Measurements from ENCODE around the gene CEACAM4. TPM values are rescaled to one million over a fixed set of nuclear protein-coding genes. Genes with fewer than 3 reads are reported as not detected.

Gene CEACAM4
- total RNA-seq, 2 experiments from 2014 or later = not detected

- no peak overlapping the region for H3K27ac Mint-ChIP-seq
- no peak overlapping the region for H3K4me3 Mint-ChIP-seq
- ChIA-PET CTCF (interaction anchor here (0.6 to 8.2 kb wide), 5 partner anchors 11 to 109 kb away, joined by 3 to 50 read pairs (median 3); no protein-coding TSS in a partner anchor), POLR2A (no interaction called here)
- H3K9me3 Mint-ChIP-seq = no peaks in the 10 kb centered on the region
- H3K36me3 Mint-ChIP-seq = no peaks in the 10 kb centered on the region
- no peak for DNase-seq
- peaks cover 33% of the 10 kb centered on the region for H3K27me3 Mint-ChIP-seq
- intact Hi-C loops (cut with micrococcal nuclease) = no loop called here
- peaks cover 6% of the 10 kb centered on the region for H3K4me1 Mint-ChIP-seq (ENCODE audit: low read depth)
Observed at GRCh38 chr19:41637484-41637883, 10.6 kb upstream of the CEACAM4 start.

- CTCF ChIA-PET = interaction anchor here (0.8 kb wide), 1 partner anchor 18 kb away, joined by 3 read pairs; no protein-coding TSS in a partner anchor
- intact Hi-C loops (cut with micrococcal nuclease) = no loop called here
- Mint-ChIP-seq H3K27ac (no peak overlapping the region), H3K4me1 (ENCODE audit: low read depth) (no peaks in the 10 kb centered on the region), H3K27me3 (peaks cover 33% of the 10 kb centered on the region), H3K9me3 (peaks cover 13% of the 10 kb centered on the region), H3K36me3 (no peaks in the 10 kb centered on the region), H3K4me3 (no peak overlapping the region)
- POLR2A ChIA-PET = no interaction called here
- DNase-seq = no peak
Observed at GRCh38 chr19:41627966-41628675, 1.2 kb upstream of the CEACAM4 start.

DNA sequence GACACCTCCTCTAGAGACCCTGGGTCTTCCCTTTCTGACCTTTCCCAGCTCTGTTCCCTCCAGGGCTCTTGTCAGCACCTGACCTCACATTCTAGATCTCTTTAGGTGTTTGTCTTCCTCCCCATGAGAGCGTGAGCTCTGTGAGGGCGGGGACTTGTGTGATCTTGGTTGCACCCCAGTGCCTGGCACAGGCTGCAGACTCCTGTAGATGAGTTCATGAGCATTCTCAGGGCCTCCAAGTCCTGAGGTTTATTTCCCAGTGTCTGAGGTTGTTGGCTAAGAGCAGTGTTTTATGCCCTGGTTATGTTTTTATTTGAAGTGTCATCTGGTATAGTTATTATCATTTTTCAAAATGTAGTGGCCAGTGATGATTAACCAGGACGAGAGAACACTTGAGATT, 596 bp downstream of the CEACAM4 start:
- Mint-ChIP-seq H3K27ac (no peak overlapping the region), H3K4me3 (no peak overlapping the region), H3K9me3 (peaks cover 10% of the 10 kb centered on the region), H3K4me1 (ENCODE audit: low read depth) (no peaks in the 10 kb centered on the region), H3K36me3 (no peaks in the 10 kb centered on the region), H3K27me3 (peaks cover 32% of the 10 kb centered on the region)
- POLR2A ChIA-PET = no interaction called here
- intact Hi-C loops (cut with micrococcal nuclease) = no loop called here
- CTCF ChIA-PET = no interaction called here
- DNase-seq = no peak

- H3K4me3 Mint-ChIP-seq = no peak overlapping the region
- intact Hi-C loops (cut with micrococcal nuclease) = no loop called here
- H3K4me1 Mint-ChIP-seq (ENCODE audit: low read depth) = no peaks in the 10 kb centered on the region
- no peak for DNase-seq
- CTCF ChIA-PET = interaction anchor here (0.8 kb wide), 1 partner anchor 22 kb away, joined by 3 read pairs; no protein-coding TSS in a partner anchor
- POLR2A ChIA-PET = no interaction called here
- H3K27me3 Mint-ChIP-seq = peaks cover 30% of the 10 kb centered on the region
- no peaks in the 10 kb centered on the region for H3K36me3 Mint-ChIP-seq
- H3K9me3 Mint-ChIP-seq = no peaks in the 10 kb centered on the region
- H3K27ac Mint-ChIP-seq = no peak overlapping the region
Observed at GRCh38 chr19:41624937-41625336, 1.9 kb downstream of the CEACAM4 start.

GRCh38 chr19:41624515-41624914, 2.4 kb downstream of the CEACAM4 start:
- no peak overlapping the region for H3K4me3 Mint-ChIP-seq
- no peaks in the 10 kb centered on the region for H3K4me1 Mint-ChIP-seq (ENCODE audit: low read depth)
- intact Hi-C loops (cut with micrococcal nuclease) = no loop called here
- H3K27ac Mint-ChIP-seq = no peak overlapping the region
- H3K36me3 Mint-ChIP-seq = no peaks in the 10 kb centered on the region
- ChIA-PET CTCF (interaction anchor here (0.8 kb wide), 1 partner anchor 22 kb away, joined by 3 read pairs; no protein-coding TSS in a partner anchor), POLR2A (no interaction called here)
- no peaks in the 10 kb centered on the region for H3K9me3 Mint-ChIP-seq
- DNase-seq = no peak
- peaks cover 30% of the 10 kb centered on the region for H3K27me3 Mint-ChIP-seq

GRCh38 chr19:41623360-41623759, 3.5 kb downstream of the CEACAM4 start:
- Mint-ChIP-seq H3K27ac (no peak overlapping the region), H3K4me1 (ENCODE audit: low read depth) (no peaks in the 10 kb centered on the region), H3K27me3 (peaks cover 25% of the 10 kb centered on the region), H3K36me3 (no peaks in the 10 kb centered on the region), H3K4me3 (no peak overlapping the region), H3K9me3 (no peaks in the 10 kb centered on the region)
- ChIA-PET POLR2A (no interaction called here), CTCF (no interaction called here)
- intact Hi-C loops (cut with micrococcal nuclease) = no loop called here
- no peak for DNase-seq

- CTCF ChIA-PET = interaction anchor here (0.6 to 1.2 kb wide), 3 partner anchors 20 to 646 kb away, joined by 3 to 5 read pairs (median 4); no protein-coding TSS in a partner anchor
- Mint-ChIP-seq H3K27me3 (peaks cover 22% of the 10 kb centered on the region), H3K4me1 (ENCODE audit: low read depth) (no peaks in the 10 kb centered on the region), H3K36me3 (no peaks in the 10 kb centered on the region), H3K4me3 (no peak overlapping the region), H3K9me3 (no peaks in the 10 kb centered on the region), H3K27ac (no peak overlapping the region)
- intact Hi-C loops (cut with micrococcal nuclease) = no loop called here
- POLR2A ChIA-PET = no interaction called here
- no peak for DNase-seq
Observed at GRCh38 chr19:41621654-41622053, 5.2 kb downstream of the CEACAM4 start.

- DNase-seq = no peak
- H3K4me3 Mint-ChIP-seq = no peak overlapping the region
- no peak overlapping the region for H3K27ac Mint-ChIP-seq
- ChIA-PET POLR2A (no interaction called here), CTCF (interaction anchor here (1.1 to 1.5 kb wide), 2 partner anchors 23 to 26 kb away, joined by 4 to 6 read pairs; no protein-coding TSS in a partner anchor)
- no peaks in the 10 kb centered on the region for H3K36me3 Mint-ChIP-seq
- no peaks in the 10 kb centered on the region for H3K9me3 Mint-ChIP-seq
- intact Hi-C loops (cut with micrococcal nuclease) = no loop called here
- H3K27me3 Mint-ChIP-seq = peaks cover 21% of the 10 kb centered on the region
- no peaks in the 10 kb centered on the region for H3K4me1 Mint-ChIP-seq (ENCODE audit: low read depth)
Observed at GRCh38 chr19:41621226-41621625, 5.6 kb downstream of the CEACAM4 start.

DNA sequence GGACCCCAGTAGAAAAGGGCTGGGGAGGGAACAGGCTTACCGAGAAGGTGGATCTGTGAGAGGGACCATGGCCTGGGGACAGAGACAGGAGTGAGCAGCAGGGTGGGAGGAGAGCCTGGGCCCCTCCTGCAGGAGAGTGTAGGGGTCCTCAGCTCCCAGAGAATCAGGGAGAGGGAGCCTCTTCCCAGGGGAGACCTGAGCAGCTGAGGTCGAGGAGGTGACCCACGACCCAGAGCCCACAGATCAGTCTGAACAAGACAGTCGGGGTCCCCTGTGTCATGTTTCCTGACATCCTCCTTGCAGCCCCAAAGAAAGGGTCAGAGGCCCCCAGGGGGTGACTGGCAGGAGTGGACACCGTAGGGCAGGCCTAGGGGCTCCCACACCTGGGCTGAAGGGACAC, 6.7 kb downstream of the CEACAM4 start:
- CTCF ChIA-PET = interaction anchor here (1.5 kb wide), 1 partner anchor 27 kb away, joined by 6 read pairs; no protein-coding TSS in a partner anchor
- Mint-ChIP-seq H3K9me3 (no peaks in the 10 kb centered on the region), H3K27ac (no peak overlapping the region), H3K4me1 (ENCODE audit: low read depth) (no peaks in the 10 kb centered on the region), H3K27me3 (peaks cover 16% of the 10 kb centered on the region), H3K4me3 (no peak overlapping the region), H3K36me3 (no peaks in the 10 kb centered on the region)
- POLR2A ChIA-PET = no interaction called here
- intact Hi-C loops (cut with micrococcal nuclease) = no loop called here
- DNase-seq = no peak

DNA sequence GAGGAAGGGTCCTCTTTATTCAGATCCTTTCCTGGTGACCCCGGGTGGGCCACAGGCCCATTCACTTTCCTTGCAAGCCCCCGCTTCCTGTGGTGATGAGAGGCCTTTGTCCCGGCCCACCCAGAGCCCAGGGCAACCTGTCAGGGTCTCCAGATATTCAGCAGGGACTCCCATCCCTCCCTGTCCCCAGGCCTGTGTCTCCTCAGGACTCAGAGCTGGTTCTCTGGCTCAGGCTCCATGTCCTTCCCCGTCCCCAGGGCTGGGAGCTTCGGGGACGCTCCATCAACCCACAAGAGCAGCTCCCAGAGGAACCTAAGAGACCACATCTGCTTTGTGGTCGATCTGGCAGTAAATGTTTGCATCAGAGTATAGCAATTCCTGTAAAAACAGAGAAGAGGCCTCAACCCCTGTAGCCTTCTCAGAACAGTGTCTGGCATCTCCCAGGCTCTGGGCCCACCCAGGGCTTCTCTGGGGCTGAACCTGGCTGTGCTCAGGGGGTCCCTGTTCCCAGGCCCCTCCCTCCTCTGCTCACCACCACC, 7.8 kb downstream of the CEACAM4 start:
- ChIA-PET CTCF (no interaction called here), POLR2A (no interaction called here)
- Mint-ChIP-seq H3K27me3 (peaks cover 20% of the 10 kb centered on the region), H3K36me3 (no peaks in the 10 kb centered on the region), H3K4me3 (no peak overlapping the region), H3K27ac (no peak overlapping the region), H3K4me1 (ENCODE audit: low read depth) (no peaks in the 10 kb centered on the region), H3K9me3 (no peaks in the 10 kb centered on the region)
- intact Hi-C loops (cut with micrococcal nuclease) = no loop called here
- no peak for DNase-seq

DNA sequence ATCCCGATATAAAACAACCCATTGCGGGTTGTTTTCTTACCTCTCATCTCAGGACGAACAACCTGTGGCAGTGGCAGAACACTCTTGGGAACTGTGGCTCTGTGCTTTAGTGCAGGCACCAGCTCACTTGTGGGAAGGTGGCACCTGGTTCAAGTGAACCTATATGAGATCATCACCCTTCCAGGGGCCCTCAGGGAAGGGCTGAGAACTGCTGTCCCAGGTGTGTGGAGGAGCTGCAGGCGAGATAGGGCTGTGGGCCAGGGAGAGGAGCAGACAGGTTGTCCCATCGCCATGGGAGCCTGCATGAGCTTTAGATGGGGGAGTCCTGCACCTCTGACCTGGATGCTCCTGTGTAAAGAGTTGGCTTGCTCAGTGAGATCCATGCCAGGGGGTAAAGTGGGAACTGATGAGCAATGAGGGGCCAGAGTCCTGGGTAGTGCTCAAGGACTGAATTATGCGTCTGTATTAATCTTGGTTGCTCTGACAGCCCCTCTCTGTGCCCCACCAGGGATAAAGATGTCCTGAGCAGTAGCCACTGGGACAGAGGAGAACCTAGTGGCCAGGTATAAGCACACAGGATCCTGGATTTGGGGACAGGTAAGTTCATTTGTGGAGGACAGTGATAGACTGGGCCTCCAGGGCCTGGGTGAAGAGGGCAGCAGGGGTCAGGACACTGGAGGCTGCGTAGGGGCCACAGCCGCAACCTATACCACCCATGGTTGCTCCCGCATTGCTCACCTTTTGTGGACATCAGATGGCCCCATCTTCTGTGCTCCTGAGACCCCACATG, 8.7 kb downstream of the CEACAM4 start:
- H3K27ac Mint-ChIP-seq = no peak overlapping the region
- peaks cover 18% of the 10 kb centered on the region for H3K27me3 Mint-ChIP-seq
- no peaks in the 10 kb centered on the region for H3K4me1 Mint-ChIP-seq (ENCODE audit: low read depth)
- CTCF ChIA-PET = interaction anchor here (1.5 kb wide), 1 partner anchor 29 kb away, joined by 3 read pairs; no protein-coding TSS in a partner anchor
- DNase-seq = no peak
- no peak overlapping the region for H3K4me3 Mint-ChIP-seq
- POLR2A ChIA-PET = no interaction called here
- intact Hi-C loops (cut with micrococcal nuclease) = no loop called here
- no peaks in the 10 kb centered on the region for H3K36me3 Mint-ChIP-seq
- H3K9me3 Mint-ChIP-seq = peaks cover 3% of the 10 kb centered on the region

- no peak overlapping the region for H3K4me3 Mint-ChIP-seq
- POLR2A ChIA-PET = no interaction called here
- intact Hi-C loops (cut with micrococcal nuclease) = no loop called here
- H3K27ac Mint-ChIP-seq = no peak overlapping the region
- peaks cover 20% of the 10 kb centered on the region for H3K27me3 Mint-ChIP-seq
- CTCF ChIA-PET = interaction anchor here (1.5 kb wide), 1 partner anchor 30 kb away, joined by 3 read pairs; no protein-coding TSS in a partner anchor
- H3K9me3 Mint-ChIP-seq = peaks cover 3% of the 10 kb centered on the region
- peak; percentile 14 for DNase-seq
- no peaks in the 10 kb centered on the region for H3K36me3 Mint-ChIP-seq
- H3K4me1 Mint-ChIP-seq (ENCODE audit: low read depth) = no peaks in the 10 kb centered on the region
Observed at GRCh38 chr19:41616792-41617621, 9.9 kb downstream of the CEACAM4 start.
